Measurements from ENCODE around the gene RANBP3L. TPM values are rescaled to one million over a fixed set of nuclear protein-coding genes. Genes with fewer than 3 reads are reported as not detected.

Gene RANBP3L
- total RNA-seq, 2 donors from 2014 or later, result 17.7 to 21.2 TPM

DNA sequence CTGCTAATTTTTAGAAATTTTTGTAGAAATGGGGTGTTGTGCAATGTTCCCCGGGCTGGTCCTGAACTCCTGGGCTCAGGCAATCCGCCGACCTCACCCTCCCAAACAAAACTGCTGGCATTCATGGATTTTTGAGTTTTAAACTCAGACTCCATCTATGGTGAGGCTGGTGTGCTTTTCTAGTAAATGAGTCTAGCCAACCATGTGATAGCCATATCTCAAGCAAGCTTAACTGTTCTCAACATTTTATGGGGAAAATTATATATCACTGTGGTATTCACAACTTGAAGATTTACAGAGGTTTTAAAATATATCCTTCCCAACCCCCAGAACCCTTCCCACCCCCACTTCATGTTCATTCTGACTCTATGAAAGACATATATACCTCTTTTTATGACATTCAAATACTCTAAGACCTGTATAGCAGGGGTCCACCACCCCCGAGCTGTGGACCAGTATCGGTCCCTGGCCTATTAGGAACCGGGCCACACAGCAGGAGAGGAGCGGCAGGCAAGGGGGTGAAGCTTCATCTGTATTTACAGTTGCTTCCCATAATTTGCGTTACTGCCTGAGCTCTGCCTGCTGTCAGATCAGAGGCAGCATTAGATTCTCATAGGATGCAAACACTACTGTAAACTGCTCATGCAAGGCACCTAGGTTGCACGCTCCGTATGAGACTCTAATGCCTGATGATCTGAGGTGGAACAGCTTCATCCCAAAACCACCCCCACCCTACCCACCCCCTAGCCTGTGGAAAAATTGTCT lies 55.5 kb downstream of the RANBP3L start:
- no peak for TF ChIP-seq POLR2AphosphoS5 (IDR thresholded peaks at IDR 0.05)
- TF ChIP-seq CTCF (IDR thresholded peaks at IDR 0.05), result no peak
- TF ChIP-seq POLR2A (IDR thresholded peaks at IDR 0.05), result no peak
- no peaks in the 10 kb centered on the region for H3K9me3 ChIP-seq
- intact Hi-C loops (cut with DNase I), result no loop called here
- no peaks in the 10 kb centered on the region for H3K36me3 ChIP-seq
- DNase-seq (ENCODE audit: low spot score), result no peak
- WGBS, result 92% methylated on average over 10 of the region's 10 CpGs
- H3K4me1 ChIP-seq (replicated peaks), result no peaks in the 10 kb centered on the region
- H3K27ac ChIP-seq, result no peak overlapping the region
- no peaks in the 10 kb centered on the region for H3K27me3 ChIP-seq (replicated peaks; ENCODE audit: insufficient read depth)
- no peak overlapping the region for H3K4me3 ChIP-seq

DNA sequence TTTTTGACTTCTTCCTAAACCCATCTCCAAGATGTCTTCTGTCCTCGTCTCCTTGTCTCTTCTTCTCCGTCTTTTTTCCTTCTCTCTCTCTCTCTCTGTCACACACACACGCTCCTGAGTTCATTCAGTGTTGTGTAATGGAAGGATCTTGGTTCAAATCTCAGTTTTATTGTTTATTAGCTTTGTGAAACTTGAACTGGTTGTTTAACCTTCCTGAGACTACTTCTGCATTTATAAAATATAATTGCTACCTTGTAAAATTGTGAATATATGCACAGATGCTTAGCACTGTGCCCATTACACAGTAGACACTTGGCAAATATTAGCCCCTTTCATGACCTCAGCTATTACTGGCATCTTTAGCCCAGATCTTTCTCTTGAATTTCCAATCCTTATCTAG lies 57.6 kb downstream of the RANBP3L start:
- Histone ChIP-seq H3K27ac (peak overlapping the region; percentile 16 to 29), H3K36me3 (no peaks in the 10 kb centered on the region), H3K27me3 (replicated peaks; ENCODE audit: insufficient read depth) (no peaks in the 10 kb centered on the region), H3K4me1 (replicated peaks) (peaks cover under 1% of the 10 kb centered on the region), H3K9me3 (no peaks in the 10 kb centered on the region), H3K4me3 (no peak overlapping the region)
- DNase-seq (ENCODE audit: low spot score), result no peak
- 29% methylated on average over 3 of the region's 3 CpGs for WGBS
- TF ChIP-seq CTCF (IDR thresholded peaks at IDR 0.05) (no peak), POLR2A (IDR thresholded peaks at IDR 0.05) (no peak), POLR2AphosphoS5 (IDR thresholded peaks at IDR 0.05) (no peak)
- intact Hi-C loops (cut with DNase I), result loop anchor here (5.0 kb wide), 2 partner anchors 92 to 153 kb away; partner anchors contain the start of genes LMBRD2 and SKP2

DNA sequence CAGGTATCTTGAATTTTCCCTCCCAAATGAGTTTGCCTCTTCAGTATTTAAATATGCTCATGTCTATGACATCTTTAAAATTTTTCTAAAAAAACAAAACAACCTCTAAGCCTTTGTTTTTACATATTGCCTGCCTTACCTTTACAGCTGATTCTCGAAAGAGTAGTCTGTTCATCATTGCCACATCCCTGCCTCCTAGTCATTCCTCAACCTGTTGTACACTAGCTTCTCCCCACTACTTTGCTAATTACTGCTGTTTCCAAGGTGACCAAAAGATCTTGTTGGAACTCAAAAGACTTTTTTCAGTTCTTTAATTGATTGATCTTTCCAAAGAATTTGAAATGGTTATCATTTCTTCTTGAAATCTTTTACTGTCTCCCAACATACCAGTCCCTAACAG lies 58.0 kb downstream of the RANBP3L start:
- TF ChIP-seq POLR2AphosphoS5 (IDR thresholded peaks at IDR 0.05) (no peak), POLR2A (IDR thresholded peaks at IDR 0.05) (no peak), CTCF (IDR thresholded peaks at IDR 0.05) (no peak)
- no peaks in the 10 kb centered on the region for H3K27me3 ChIP-seq (replicated peaks; ENCODE audit: insufficient read depth)
- H3K4me1 ChIP-seq (replicated peaks), result peaks cover 5% of the 10 kb centered on the region
- intact Hi-C loops (cut with DNase I), result loop anchor here (2.0 to 5.0 kb wide), 3 partner anchors 61 to 154 kb away; partner anchors contain the start of genes LMBRD2 and SKP2
- peak overlapping the region; percentile 16 to 29 for H3K27ac ChIP-seq
- no peaks in the 10 kb centered on the region for H3K36me3 ChIP-seq
- no peak for DNase-seq (ENCODE audit: low spot score)
- H3K9me3 ChIP-seq, result no peaks in the 10 kb centered on the region
- 93% methylated on average over 1 of the region's 1 CpG for WGBS
- H3K4me3 ChIP-seq, result no peak overlapping the region

DNA sequence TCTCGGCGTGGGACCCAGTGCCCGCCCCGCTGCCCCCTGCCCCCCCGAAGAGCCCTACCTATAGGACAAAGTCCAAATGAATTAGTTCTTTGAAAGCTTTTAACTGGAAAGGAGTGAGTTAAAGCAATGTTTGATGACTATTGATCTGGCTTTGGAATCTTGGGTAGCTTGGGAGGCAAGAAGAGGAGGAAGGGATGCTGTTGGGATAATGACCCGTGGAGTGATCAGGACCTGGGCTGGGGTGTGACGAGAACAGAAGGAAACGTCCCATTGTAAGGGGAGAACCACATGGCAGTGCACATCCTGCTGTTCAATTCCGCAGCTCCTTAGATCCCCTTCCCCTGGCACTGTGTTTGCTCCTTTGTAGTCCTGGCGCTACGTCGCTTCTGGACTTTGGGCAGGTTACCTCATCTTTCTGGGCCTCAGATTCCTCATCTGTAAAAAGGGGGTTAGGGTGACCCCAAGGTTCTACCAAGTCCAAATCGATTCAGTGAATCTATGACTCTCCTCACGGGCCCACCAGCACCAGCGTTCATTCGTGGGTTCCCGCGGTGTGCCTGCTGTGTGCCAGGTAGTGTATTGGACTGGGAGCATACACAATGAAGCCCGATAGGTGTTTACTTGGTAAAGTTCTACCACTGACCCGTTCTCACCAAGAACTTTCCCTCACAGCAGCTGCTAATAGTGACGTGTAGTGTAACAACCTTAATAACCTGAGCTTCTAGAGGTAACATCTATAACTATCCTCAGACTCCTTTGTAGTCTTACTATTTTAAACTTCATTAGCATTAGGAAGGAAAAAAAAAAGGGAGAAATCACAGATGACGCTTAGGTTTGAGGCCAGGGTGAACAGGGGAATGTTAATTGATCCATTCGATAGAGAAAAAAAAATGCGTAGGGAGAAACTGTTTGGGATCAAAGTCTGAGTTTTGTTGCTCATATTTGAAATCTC lies 58.9 kb downstream of the RANBP3L start:
- no peak for DNase-seq (ENCODE audit: low spot score)
- Histone ChIP-seq H3K27me3 (replicated peaks; ENCODE audit: insufficient read depth) (no peaks in the 10 kb centered on the region), H3K4me3 (peak overlapping the region; percentile 77 to 81), H3K9me3 (no peaks in the 10 kb centered on the region), H3K27ac (peak overlapping the region; percentile 96 to 98), H3K36me3 (no peaks in the 10 kb centered on the region), H3K4me1 (replicated peaks) (peaks cover 6% of the 10 kb centered on the region)
- TF ChIP-seq POLR2AphosphoS5 (IDR thresholded peaks at IDR 0.05) (no peak), POLR2A (IDR thresholded peaks at IDR 0.05) (no peak), CTCF (IDR thresholded peaks at IDR 0.05) (no peak)
- intact Hi-C loops (cut with DNase I), result loop anchor here (2.0 to 5.0 kb wide), 3 partner anchors 62 to 154 kb away; partner anchors contain the start of genes LMBRD2 and SKP2
- 70% methylated on average over 24 of the region's 24 CpGs for WGBS

All from prostate gland (tissue), 2 donors.